SK-N-SH (cell line): ENCODE results near the gene AGBL4.

ENCODE experiments used
- ELF1 ChIP-seq: IDR thresholded peaks from 2 replicates; pipeline ENCODE4 v1.4.0; 2012
- FOXM1 ChIP-seq: IDR thresholded peaks from 2 replicates; pipeline ENCODE4 v1.4.0; 2012; ENCODE audit warnings: low read depth, mild to moderate bottlenecking
- GATA2 ChIP-seq: sonication (generic); formaldehyde crosslinking; IDR thresholded peaks from 2 replicates; pipeline ENCODE4 v1.5.0; 2020; ENCODE audit warnings: mild to moderate bottlenecking, missing genetic modification reagents
- MAX ChIP-seq: IDR thresholded peaks from 2 replicates; pipeline ENCODE4 v1.4.0; 2012; ENCODE audit warnings: low read depth
- NFIC ChIP-seq: IDR thresholded peaks from 2 replicates; pipeline ENCODE4 v1.4.0; 2012; ENCODE audit warnings: borderline replicate concordance
- PBX3 ChIP-seq: IDR thresholded peaks from 2 replicates; pipeline ENCODE4; 2012
- POLR2AphosphoS5 ChIP-seq: IDR thresholded peaks from 2 replicates; pipeline ENCODE4 v1.6.1; 2012; ENCODE audit warnings: low read depth, low read length
- RAD21 ChIP-seq: IDR thresholded peaks from 2 replicates; pipeline ENCODE4 v1.6.1; 2012; ENCODE audit warnings: mild to moderate bottlenecking, low read length
- TAF1 ChIP-seq: IDR thresholded peaks from 2 replicates; pipeline ENCODE4 v1.6.1; 2012; ENCODE audit warnings: low read depth, mild to moderate bottlenecking, low read length, moderate library complexity, borderline replicate concordance
- TEAD4 ChIP-seq: IDR thresholded peaks from 2 replicates; pipeline ENCODE4 v1.4.0; 2012; ENCODE audit warnings: mild to moderate bottlenecking, borderline replicate concordance; ENCODE audit not compliant: insufficient read depth
- ZBTB33 ChIP-seq: IDR thresholded peaks from 2 replicates; pipeline ENCODE4 v1.4.0; 2012; ENCODE audit warnings: low read depth, borderline replicate concordance
- TF ChIP-seq, protein P1 (sequence below): fragments of 200-600 bp; sonication (generic); IDR thresholded peaks from 2 replicates; pipeline ENCODE4 v1.6.1; 2017; ENCODE audit warnings: antibody characterized with exemption, mild to moderate bottlenecking, moderate library complexity
- TF ChIP-seq, protein P2 (sequence below): IDR thresholded peaks from 2 replicates; pipeline ENCODE4 v1.6.1; 2012; ENCODE audit warnings: mild to moderate bottlenecking, low read depth, low read length, moderate library complexity
- TF ChIP-seq, protein P3 (sequence below): fragments of 150-350 bp; IDR thresholded peaks from 2 replicates; pipeline ENCODE4 v1.6.1; 2017; ENCODE audit warnings: antibody characterized with exemption, low read length, low read depth, borderline replicate concordance

DNA sequence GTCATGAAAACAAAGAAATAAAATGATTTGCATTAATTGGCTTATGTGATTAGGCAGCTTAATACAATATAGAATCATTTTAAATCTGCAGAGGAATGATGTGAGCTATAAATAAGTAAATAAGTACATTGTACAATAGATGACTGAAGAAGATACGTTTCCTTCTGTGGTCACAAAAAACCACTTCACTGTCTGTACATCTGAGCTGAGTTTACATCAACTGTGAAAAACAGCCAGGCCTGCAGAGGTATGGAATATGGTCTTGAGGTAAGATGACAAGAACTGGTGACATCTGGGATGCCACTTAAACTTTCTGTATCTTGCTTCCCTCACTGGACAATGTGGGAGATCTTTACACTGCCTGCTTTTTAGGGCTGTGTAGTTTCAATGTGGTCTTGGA is 1117.0 kb downstream of the AGBL4 start:
- no peak for TF ChIP-seq TAF1
- TF ChIP-seq POLR2AphosphoS5, result no peak
- no peak for TF ChIP-seq MAX
- no peak for TF ChIP-seq FOXM1
- TF ChIP-seq, protein P1, sequence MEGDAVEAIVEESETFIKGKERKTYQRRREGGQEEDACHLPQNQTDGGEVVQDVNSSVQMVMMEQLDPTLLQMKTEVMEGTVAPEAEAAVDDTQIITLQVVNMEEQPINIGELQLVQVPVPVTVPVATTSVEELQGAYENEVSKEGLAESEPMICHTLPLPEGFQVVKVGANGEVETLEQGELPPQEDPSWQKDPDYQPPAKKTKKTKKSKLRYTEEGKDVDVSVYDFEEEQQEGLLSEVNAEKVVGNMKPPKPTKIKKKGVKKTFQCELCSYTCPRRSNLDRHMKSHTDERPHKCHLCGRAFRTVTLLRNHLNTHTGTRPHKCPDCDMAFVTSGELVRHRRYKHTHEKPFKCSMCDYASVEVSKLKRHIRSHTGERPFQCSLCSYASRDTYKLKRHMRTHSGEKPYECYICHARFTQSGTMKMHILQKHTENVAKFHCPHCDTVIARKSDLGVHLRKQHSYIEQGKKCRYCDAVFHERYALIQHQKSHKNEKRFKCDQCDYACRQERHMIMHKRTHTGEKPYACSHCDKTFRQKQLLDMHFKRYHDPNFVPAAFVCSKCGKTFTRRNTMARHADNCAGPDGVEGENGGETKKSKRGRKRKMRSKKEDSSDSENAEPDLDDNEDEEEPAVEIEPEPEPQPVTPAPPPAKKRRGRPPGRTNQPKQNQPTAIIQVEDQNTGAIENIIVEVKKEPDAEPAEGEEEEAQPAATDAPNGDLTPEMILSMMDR, result no peak
- no peak for TF ChIP-seq PBX3
- TF ChIP-seq, protein P2, sequence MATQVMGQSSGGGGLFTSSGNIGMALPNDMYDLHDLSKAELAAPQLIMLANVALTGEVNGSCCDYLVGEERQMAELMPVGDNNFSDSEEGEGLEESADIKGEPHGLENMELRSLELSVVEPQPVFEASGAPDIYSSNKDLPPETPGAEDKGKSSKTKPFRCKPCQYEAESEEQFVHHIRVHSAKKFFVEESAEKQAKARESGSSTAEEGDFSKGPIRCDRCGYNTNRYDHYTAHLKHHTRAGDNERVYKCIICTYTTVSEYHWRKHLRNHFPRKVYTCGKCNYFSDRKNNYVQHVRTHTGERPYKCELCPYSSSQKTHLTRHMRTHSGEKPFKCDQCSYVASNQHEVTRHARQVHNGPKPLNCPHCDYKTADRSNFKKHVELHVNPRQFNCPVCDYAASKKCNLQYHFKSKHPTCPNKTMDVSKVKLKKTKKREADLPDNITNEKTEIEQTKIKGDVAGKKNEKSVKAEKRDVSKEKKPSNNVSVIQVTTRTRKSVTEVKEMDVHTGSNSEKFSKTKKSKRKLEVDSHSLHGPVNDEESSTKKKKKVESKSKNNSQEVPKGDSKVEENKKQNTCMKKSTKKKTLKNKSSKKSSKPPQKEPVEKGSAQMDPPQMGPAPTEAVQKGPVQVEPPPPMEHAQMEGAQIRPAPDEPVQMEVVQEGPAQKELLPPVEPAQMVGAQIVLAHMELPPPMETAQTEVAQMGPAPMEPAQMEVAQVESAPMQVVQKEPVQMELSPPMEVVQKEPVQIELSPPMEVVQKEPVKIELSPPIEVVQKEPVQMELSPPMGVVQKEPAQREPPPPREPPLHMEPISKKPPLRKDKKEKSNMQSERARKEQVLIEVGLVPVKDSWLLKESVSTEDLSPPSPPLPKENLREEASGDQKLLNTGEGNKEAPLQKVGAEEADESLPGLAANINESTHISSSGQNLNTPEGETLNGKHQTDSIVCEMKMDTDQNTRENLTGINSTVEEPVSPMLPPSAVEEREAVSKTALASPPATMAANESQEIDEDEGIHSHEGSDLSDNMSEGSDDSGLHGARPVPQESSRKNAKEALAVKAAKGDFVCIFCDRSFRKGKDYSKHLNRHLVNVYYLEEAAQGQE, result no peak
- TF ChIP-seq TEAD4, result no peak
- TF ChIP-seq ELF1, result no peak
- no peak for TF ChIP-seq ZBTB33
- no peak for TF ChIP-seq NFIC
- TF ChIP-seq RAD21, result no peak
- TF ChIP-seq GATA2 (CRISPR knock-in tag), result no peak
- TF ChIP-seq, protein P3, sequence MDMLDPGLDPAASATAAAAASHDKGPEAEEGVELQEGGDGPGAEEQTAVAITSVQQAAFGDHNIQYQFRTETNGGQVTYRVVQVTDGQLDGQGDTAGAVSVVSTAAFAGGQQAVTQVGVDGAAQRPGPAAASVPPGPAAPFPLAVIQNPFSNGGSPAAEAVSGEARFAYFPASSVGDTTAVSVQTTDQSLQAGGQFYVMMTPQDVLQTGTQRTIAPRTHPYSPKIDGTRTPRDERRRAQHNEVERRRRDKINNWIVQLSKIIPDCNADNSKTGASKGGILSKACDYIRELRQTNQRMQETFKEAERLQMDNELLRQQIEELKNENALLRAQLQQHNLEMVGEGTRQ, result no peak
